Endothelial cell of umbilical vein (primary cell): Measurements from ENCODE around the gene CD82. TPM values are rescaled to one million over a fixed set of nuclear protein-coding genes. Genes with fewer than 3 reads are reported as not detected.

Experiments used
- BruUV-seq: library from RNA; stranded (reverse); fragments of 400-500 nt; replicated peaks from 2 replicates; lab custom pipeline; 2021; lab: Mats Ljungman, UMichigan
- CTCF ChIA-PET: fragments of 300-600, 350-600 bp; sonication (Branson Sonifier 250); formaldehyde crosslinking; loops from one replicate; lab custom pipeline; 2021; ENCODE audit warnings: antibody characterized with exemption, inconsistent platforms; lab: Charles Lee
- POLR2A ChIA-PET: fragments of 300-600, 350-600 bp; sonication (Branson Sonifier 250); formaldehyde crosslinking; loops from one replicate; lab custom pipeline; 2021; ENCODE audit warnings: antibody characterized with exemption, inconsistent platforms; lab: Charles Lee
- DNase-seq: peaks from one replicate; pipeline ENCODE4 v3.0.0-alpha.2; 2011; ENCODE audit warnings: low read depth, low spot score
- FAIRE-seq: peaks from 2 replicates; lab custom pipeline; 2011; peaks lifted over from hg19 to GRCh38; lab: Jason Lieb, UNC
- H2AFZ ChIP-seq: 2 replicates; pipeline ENCODE4 v1.6.0; 2012; ENCODE audit warnings: low read depth, low read length, control low read depth, inconsistent platforms
- H3K27ac ChIP-seq: 2 replicates; pipeline ENCODE4 v1.5.1; 2011; ENCODE audit warnings: low read depth, mild to moderate bottlenecking, control low read depth, low read length, moderate library complexity; ENCODE audit not compliant: insufficient read depth
- H3K27me3 ChIP-seq, 2 experiments: 2 replicates each; pipeline versions ENCODE4 v1.6.0 to v1.6.1; 2011; ENCODE audit warnings: low read length in 2 of 2, mixed read lengths in 1 of 2; ENCODE audit not compliant: control insufficient read depth in 2 of 2, insufficient read depth in 2 of 2
- H3K36me3 ChIP-seq, 2 experiments: 2 replicates in 1 of 2; 3 replicates in 1 of 2; pipeline ENCODE4 v1.5.1; 2011; ENCODE audit warnings: low read length in 2 of 2, mild to moderate bottlenecking in 1 of 2, moderate library complexity in 1 of 2; ENCODE audit not compliant: control insufficient read depth in 2 of 2, insufficient read depth in 2 of 2; ENCODE audit errors: extremely low read depth in 1 of 2
- H3K4me1 ChIP-seq: 3 replicates; pipeline ENCODE4 v1.5.1; 2011; ENCODE audit warnings: mild to moderate bottlenecking, low read length; ENCODE audit not compliant: control insufficient read depth, insufficient read depth; ENCODE audit errors: extremely low read depth
- H3K4me2 ChIP-seq: 2 replicates; pipeline ENCODE4 v1.6.1; 2011; ENCODE audit warnings: low read length, control low read depth, mixed read lengths; ENCODE audit not compliant: insufficient read depth
- H3K4me3 ChIP-seq, 3 experiments: fragments of 200-600 bp in 1 of 3; sonication (generic), shearing (Covaris generic) in 1 of 3; replicated peaks in 1 of 3; 2 replicates each; pipeline ENCODE4 v1.5.1; 2011 to 2016; ENCODE audit warnings: control low read depth in 3 of 3, low read length in 3 of 3, mild to moderate bottlenecking in 2 of 3, inconsistent platforms in 1 of 3, low read depth in 1 of 3, moderate library complexity in 1 of 3; ENCODE audit not compliant: insufficient read depth in 1 of 3
- H3K79me2 ChIP-seq: 2 replicates; pipeline ENCODE4 v1.6.0; 2012; ENCODE audit warnings: low read length, inconsistent platforms; ENCODE audit not compliant: control insufficient read depth, insufficient read depth
- H3K9ac ChIP-seq: replicated peaks from 2 replicates; pipeline ENCODE3; 2011; ENCODE audit warnings: low read length, control low read depth; ENCODE audit not compliant: insufficient read depth; ENCODE audit errors: extremely low read depth
- H3K9me1 ChIP-seq: replicated peaks from 3 replicates; pipeline ENCODE4 v1.6.0; 2011; ENCODE audit warnings: mild to moderate bottlenecking, low read length; ENCODE audit not compliant: control insufficient read depth, insufficient read depth; ENCODE audit errors: extremely low read depth
- H3K9me3 ChIP-seq: replicated peaks from 2 replicates; pipeline ENCODE4 v1.5.1; 2012; ENCODE audit warnings: low read length, inconsistent platforms; ENCODE audit not compliant: control insufficient read depth, insufficient read depth
- H4K20me1 ChIP-seq: replicated peaks from 2 replicates; pipeline ENCODE3; 2011; ENCODE audit warnings: mild to moderate bottlenecking, low read length; ENCODE audit not compliant: control insufficient read depth, insufficient read depth; ENCODE audit errors: extremely low read depth
- EZH2 ChIP-seq: IDR thresholded peaks from 2 replicates; pipeline ENCODE4 v1.6.1; 2012; ENCODE audit warnings: borderline replicate concordance, low read depth, mild to moderate bottlenecking, moderate library complexity, low read length, inconsistent platforms; ENCODE audit not compliant: severe bottlenecking
- FOS ChIP-seq: IDR thresholded peaks from 2 replicates; pipeline ENCODE4 v1.6.1; 2011; ENCODE audit warnings: mild to moderate bottlenecking, low read length, moderate library complexity, borderline replicate concordance; ENCODE audit not compliant: insufficient read depth
- GATA2 ChIP-seq: IDR thresholded peaks from 2 replicates; pipeline ENCODE4 v1.7.0; 2011; ENCODE audit warnings: low read depth, mild to moderate bottlenecking, moderate library complexity, mixed read lengths, low read length; ENCODE audit not compliant: insufficient read length, insufficient read depth
- JUN ChIP-seq: IDR thresholded peaks from 2 replicates; pipeline ENCODE4 v1.6.1; 2011; ENCODE audit warnings: borderline replicate concordance, low read depth; ENCODE audit not compliant: insufficient read length, insufficient read depth
- MAX ChIP-seq: IDR thresholded peaks from 2 replicates; pipeline ENCODE4 v1.6.1; 2011; ENCODE audit not compliant: insufficient read depth, insufficient read length
- MYC ChIP-seq: IDR thresholded peaks from one replicate; pipeline ENCODE4 v1.6.1; 2011; ENCODE audit warnings: mild to moderate bottlenecking, low read depth, low read length
- POLR2A ChIP-seq: IDR thresholded peaks from 2 replicates; pipeline ENCODE4 v1.6.1; 2012; ENCODE audit warnings: low read depth, mild to moderate bottlenecking, control low read depth, low read length
- POLR2AphosphoS5 ChIP-seq: IDR thresholded peaks from 2 replicates; pipeline ENCODE4 v1.6.1; 2012; ENCODE audit warnings: low read depth, mild to moderate bottlenecking, control low read depth, low read length, moderate library complexity; ENCODE audit not compliant: insufficient read depth
- dilution Hi-C: fragments of 300-500 bp; cut with MboI; formaldehyde crosslinking; loops from one replicate; pipeline ENCODE4 v1.15.0; 2019; ENCODE audit warnings: low sequenced_read_pairs; ENCODE audit not compliant: extremely low pct_ligation_motif_present
- intact Hi-C: fragments of 100-400 bp; cut with micrococcal nuclease; formaldehyde crosslinking; loops from one replicate; pipeline ENCODE4 v1.10.0; 2022
- polyA plus RNA-seq, 4 experiments: library from polyadenylated mRNA; depleted of rRNA in 3 of 4; stranded (reverse) in 3 of 4; unstranded in 1 of 4; fragments of >200 nt; gene quantifications; 2 replicates each; pipeline versions ENCODE4 v1.2.1 to v1.2.3, GENCODE V29; 2011 to 2012; ENCODE audit warnings: missing spikeins in 1 of 4
- total RNA-seq: library from RNA; stranded (reverse); gene quantifications from 2 replicates; pipeline ENCODE4 v1.2.3, GENCODE V29; 2021
- TF ChIP-seq, protein P1 (sequence below), 2 donors: IDR thresholded peaks; 1 replicate in 1 of 2; 2 replicates in 1 of 2; pipeline ENCODE4 v1.5.1; 2011; ENCODE audit warnings: low read length in 2 of 2, mild to moderate bottlenecking in 2 of 2, moderate library complexity in 2 of 2, control low read depth in 1 of 2, inconsistent platforms in 1 of 2, low read depth in 1 of 2; ENCODE audit not compliant: insufficient read depth in 1 of 2; ENCODE audit errors: extremely low read depth in 1 of 2

CD82 gene
- total and polyA plus RNA-seq, 2 donors (not counting 3 experiments of a cell fraction or from before 2014, with no cell fraction given): 17.9 to 25.2 TPM

- no peaks in the 10 kb centered on the region for H3K9me1 ChIP-seq
- DNase-seq (no peak), FAIRE-seq (no peak)
- H3K36me3 ChIP-seq: no peaks in the 10 kb centered on the region
- no peaks in the 10 kb centered on the region for H3K27me3 ChIP-seq
- no peak overlapping the region for H3K27ac ChIP-seq
- no peak overlapping the region for H3K4me3 ChIP-seq
- BruUV-seq: no TSS peak
- no peak overlapping the region for H2AFZ ChIP-seq
- H3K4me2 ChIP-seq: no peak overlapping the region
- dilution Hi-C loops: no loop called here
- TF ChIP-seq, protein P1, sequence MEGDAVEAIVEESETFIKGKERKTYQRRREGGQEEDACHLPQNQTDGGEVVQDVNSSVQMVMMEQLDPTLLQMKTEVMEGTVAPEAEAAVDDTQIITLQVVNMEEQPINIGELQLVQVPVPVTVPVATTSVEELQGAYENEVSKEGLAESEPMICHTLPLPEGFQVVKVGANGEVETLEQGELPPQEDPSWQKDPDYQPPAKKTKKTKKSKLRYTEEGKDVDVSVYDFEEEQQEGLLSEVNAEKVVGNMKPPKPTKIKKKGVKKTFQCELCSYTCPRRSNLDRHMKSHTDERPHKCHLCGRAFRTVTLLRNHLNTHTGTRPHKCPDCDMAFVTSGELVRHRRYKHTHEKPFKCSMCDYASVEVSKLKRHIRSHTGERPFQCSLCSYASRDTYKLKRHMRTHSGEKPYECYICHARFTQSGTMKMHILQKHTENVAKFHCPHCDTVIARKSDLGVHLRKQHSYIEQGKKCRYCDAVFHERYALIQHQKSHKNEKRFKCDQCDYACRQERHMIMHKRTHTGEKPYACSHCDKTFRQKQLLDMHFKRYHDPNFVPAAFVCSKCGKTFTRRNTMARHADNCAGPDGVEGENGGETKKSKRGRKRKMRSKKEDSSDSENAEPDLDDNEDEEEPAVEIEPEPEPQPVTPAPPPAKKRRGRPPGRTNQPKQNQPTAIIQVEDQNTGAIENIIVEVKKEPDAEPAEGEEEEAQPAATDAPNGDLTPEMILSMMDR (IDR thresholded peaks at IDR 0.05; ENCODE audit: extremely low read depth in 1 of 2, insufficient read depth in 1 of 2, low read depth in 1 of 2, low read length in 2 of 2): no peak
- TF ChIP-seq POLR2AphosphoS5 (no peak), MYC (no peak), FOS (no peak), GATA2 (no peak), POLR2A (no peak), EZH2 (no peak), JUN (no peak), MAX (no peak)
- H4K20me1 ChIP-seq: no peaks in the 10 kb centered on the region
- H3K9ac ChIP-seq: no peak overlapping the region
- no peaks in the 10 kb centered on the region for H3K9me3 ChIP-seq
- H3K79me2 ChIP-seq: no peaks in the 10 kb centered on the region
- ChIA-PET POLR2A (no interaction called here), CTCF (interaction anchor here (1.4 kb wide), 1 partner anchor 44 kb away, joined by 5 read pairs; no protein-coding TSS in a partner anchor)
- peaks cover 29% of the 10 kb centered on the region for H3K4me1 ChIP-seq
- intact Hi-C loops: no loop called here
These were observed 7.9 kb downstream of the CD82 start for GRCh38 chr11:44573333-44573732.
